LNCAP (cell line): ENCODE data around the gene CAMK2B.
A peak's percentile ranks its signal among the peaks of the same experiment; 100 is the strongest.

Experiments used
- TF ChIP-seq, protein P1 (sequence below): fragments of 450-650 bp; IDR thresholded peaks from 2 replicates; pipeline ENCODE4 v1.5.1; 2017; ENCODE audit warnings: mild to moderate bottlenecking

CAMK2B gene

GRCh38 chr7:44240983-44241510 is 84.3 kb downstream of the CAMK2B start:
- TF ChIP-seq, protein P1, sequence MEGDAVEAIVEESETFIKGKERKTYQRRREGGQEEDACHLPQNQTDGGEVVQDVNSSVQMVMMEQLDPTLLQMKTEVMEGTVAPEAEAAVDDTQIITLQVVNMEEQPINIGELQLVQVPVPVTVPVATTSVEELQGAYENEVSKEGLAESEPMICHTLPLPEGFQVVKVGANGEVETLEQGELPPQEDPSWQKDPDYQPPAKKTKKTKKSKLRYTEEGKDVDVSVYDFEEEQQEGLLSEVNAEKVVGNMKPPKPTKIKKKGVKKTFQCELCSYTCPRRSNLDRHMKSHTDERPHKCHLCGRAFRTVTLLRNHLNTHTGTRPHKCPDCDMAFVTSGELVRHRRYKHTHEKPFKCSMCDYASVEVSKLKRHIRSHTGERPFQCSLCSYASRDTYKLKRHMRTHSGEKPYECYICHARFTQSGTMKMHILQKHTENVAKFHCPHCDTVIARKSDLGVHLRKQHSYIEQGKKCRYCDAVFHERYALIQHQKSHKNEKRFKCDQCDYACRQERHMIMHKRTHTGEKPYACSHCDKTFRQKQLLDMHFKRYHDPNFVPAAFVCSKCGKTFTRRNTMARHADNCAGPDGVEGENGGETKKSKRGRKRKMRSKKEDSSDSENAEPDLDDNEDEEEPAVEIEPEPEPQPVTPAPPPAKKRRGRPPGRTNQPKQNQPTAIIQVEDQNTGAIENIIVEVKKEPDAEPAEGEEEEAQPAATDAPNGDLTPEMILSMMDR: peak; percentile 84

DNA sequence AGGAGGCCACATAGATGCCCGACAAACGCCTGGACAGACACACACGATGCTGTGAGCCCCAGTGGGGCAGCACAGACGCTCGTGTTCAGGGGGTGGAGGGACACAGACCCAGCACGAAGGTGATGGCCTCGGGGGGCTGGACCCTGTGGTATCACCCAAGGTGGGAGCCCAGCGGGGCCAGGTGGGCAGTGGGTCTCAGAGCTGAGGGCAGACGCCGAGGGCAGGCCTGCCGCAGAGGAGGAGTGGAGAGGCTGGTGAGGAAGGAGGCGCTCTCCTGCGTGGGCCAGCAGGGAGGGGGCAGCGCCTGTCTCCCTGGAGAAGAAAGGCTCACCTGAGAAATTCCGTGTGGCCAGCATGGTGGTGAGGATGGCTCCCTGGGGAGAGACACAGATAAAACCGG is 85.0 kb downstream of the CAMK2B start:
- TF ChIP-seq, protein P1: no peak

DNA sequence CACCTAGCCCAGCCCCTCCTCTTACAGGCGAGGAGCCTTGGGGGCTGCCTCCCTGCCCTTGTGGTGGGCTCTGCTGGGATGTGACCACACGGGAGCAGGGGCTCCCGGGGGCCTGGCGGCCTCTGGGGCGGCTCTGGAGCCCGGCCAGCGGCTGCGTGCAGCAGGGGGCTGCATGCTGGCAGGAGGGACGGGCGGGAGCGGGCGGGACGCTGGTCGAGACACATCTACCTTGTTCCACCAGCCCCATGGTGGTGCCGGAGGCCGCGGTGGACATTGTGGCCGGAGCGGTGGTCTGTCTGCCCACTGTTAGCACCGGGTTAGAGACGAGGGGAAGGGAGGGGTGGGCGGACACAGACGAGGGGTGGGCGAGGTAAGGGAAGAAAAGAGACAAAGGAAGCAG is 86.0 kb downstream of the CAMK2B start:
- TF ChIP-seq, protein P1: no peak

DNA sequence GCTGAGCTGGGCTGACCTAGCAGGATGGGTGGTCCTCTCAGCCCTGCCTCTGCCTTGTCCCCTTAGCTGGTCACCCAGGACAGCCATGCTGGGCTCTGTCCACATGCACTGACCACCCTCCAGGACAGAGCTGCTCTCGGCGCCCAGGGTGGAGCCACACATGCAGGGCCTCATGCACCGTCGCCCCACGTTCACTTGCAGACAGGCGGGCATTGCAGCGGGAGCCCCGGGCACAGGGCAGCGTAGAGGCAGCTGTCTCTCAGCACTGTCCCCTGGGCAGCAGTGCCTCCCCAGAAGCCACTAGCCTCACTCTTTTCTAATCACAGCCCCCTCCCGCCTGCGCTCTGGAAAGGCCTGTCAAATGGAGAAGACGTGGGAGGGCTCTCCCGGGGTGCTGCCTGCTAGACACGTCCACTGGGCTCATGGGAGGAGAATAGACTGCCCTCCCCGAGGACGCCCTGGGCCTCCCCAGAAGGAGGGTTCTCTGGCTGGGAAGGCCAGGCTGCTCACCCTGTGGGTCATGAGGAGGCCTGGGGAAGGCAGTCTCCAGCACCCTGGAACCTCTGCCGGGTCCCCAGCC is 87.2 kb downstream of the CAMK2B start:
- TF ChIP-seq, protein P1: no peak

- TF ChIP-seq, protein P1: no peak
Observed at GRCh38 chr7:44237696-44238095, 87.7 kb downstream of the CAMK2B start.

DNA sequence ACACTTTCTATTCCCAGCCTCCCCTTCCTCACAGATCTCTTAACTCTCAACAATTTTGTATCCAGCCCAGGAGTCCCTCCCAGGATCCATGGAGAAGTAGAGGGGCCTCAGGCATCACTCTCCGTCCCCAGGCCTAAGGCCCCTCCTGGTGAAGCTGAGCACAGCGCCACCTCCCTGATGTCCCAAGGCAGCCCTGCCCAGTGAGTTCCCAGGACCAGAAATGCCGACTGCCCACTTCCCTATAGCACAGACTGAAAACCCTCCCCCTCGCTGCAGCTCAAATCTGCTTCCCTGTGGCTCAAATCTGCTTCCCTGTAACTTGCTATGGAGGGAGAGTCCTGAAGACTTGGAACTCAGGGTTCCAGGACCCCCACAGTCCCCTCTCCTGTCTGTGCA is 89.1 kb downstream of the CAMK2B start:
- TF ChIP-seq, protein P1: no peak

DNA sequence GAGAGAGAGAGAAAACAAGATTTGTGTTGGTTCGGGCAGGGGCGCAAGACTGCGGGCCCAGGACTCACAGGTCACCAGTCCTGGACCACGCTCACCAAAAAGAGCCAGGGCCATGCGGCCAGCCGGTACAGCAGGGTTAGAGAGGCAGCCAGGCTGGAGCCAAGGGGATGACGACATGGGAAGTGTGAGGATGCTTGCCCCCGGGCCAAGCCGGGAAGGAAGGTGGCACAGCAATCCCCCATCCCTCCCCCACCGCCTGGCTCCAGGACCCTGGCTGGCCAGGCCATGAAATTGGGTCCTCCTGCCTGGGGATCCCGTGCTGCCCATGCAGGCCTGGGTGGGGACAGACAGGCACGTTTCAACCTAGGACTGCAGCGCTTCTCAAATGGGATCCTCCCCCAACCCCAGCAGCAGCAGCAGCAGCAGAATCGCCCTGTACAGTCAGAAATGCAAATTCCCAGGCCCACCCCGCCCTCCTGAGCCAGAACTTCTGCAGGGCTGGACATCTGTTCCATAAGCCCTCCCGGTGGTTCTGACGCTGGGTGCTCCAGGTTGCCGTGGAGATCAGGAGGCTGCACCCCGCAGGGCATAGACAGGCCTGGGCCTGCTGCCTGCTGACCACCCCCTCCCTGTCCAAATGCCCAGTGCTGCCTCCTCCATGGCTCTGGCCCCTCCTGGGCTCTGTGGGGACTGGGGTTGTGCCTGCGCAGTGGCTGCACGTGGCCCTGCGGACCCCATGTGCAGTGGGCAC is 89.6 kb downstream of the CAMK2B start:
- TF ChIP-seq, protein P1: no peak
